Measurements from ENCODE around the gene SVOPL. TPM values are rescaled to one million over a fixed set of nuclear protein-coding genes. Genes with fewer than 3 reads are reported as not detected.

The SVOPL gene
- total RNA-seq, 1 experiment from 2014 or later: 1.1 TPM

DNA sequence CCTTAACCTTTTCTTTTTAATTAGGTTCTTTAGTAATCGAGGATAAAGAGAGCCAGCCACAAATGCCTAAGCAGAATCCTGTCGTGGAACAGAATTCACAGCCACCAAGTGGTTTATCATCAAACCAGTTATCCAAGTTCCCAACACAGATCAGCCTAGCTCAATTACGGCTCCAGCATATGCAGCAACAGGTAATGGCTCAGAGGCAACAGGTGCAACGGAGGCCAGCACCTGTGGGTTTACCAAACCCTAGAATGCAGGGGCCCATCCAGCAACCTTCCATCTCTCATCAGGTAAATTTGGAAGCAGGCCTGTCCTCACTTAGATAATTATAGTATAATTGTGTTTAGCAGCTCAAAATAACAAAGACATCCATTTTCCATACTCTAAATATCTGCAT, 146.5 kb downstream of the SVOPL start:
- TF ChIP-seq, protein P1, sequence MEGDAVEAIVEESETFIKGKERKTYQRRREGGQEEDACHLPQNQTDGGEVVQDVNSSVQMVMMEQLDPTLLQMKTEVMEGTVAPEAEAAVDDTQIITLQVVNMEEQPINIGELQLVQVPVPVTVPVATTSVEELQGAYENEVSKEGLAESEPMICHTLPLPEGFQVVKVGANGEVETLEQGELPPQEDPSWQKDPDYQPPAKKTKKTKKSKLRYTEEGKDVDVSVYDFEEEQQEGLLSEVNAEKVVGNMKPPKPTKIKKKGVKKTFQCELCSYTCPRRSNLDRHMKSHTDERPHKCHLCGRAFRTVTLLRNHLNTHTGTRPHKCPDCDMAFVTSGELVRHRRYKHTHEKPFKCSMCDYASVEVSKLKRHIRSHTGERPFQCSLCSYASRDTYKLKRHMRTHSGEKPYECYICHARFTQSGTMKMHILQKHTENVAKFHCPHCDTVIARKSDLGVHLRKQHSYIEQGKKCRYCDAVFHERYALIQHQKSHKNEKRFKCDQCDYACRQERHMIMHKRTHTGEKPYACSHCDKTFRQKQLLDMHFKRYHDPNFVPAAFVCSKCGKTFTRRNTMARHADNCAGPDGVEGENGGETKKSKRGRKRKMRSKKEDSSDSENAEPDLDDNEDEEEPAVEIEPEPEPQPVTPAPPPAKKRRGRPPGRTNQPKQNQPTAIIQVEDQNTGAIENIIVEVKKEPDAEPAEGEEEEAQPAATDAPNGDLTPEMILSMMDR (conservative IDR thresholded peaks at IDR 0.05): no peak
- H3K9ac ChIP-seq (ENCODE audit: extremely low read depth, insufficient read length, low read length): no peak overlapping the region
- no peak overlapping the region for H3K14ac ChIP-seq (ENCODE audit: insufficient read depth, low read length)
- H3K4me1 ChIP-seq (ENCODE audit: insufficient read depth, low read length): no peaks in the 10 kb centered on the region
- H3K27ac ChIP-seq (ENCODE audit: insufficient read length, low read depth, low read length): no peak overlapping the region
- H3K36me3 Mint-ChIP-seq (ENCODE audit: insufficient read depth in 1 of 3, low read depth in 3 of 3): peaks cover 94 to 99% (median 97%) of the 10 kb centered on the region in 3 experiments
- H4K5ac ChIP-seq (ENCODE audit: insufficient read length, low read depth, low read length): no peak overlapping the region
- no peak overlapping the region for H2AK5ac ChIP-seq (ENCODE audit: insufficient read length, low read length)
- no peak overlapping the region for H3T11ph ChIP-seq (ENCODE audit: low read length)
- no peak overlapping the region for H4K91ac ChIP-seq (ENCODE audit: insufficient read length, low read depth, low read length)
- no peaks in the 10 kb centered on the region for H3K23me2 ChIP-seq (ENCODE audit: insufficient read length, low read depth, low read length, poor library complexity, severe bottlenecking)
- H4K20me1 ChIP-seq (ENCODE audit: control insufficient read depth, insufficient read depth, insufficient read length): no peaks in the 10 kb centered on the region
- no peaks in the 10 kb centered on the region for H3K27me3 ChIP-seq (ENCODE audit: insufficient read depth, low read length)
- no peak for DNase-seq
- H3K9me3 Mint-ChIP-seq: peaks cover 27 to 34% of the 10 kb centered on the region in 2 experiments
- no peak overlapping the region for H3K27ac Mint-ChIP-seq
- peaks cover 5% of the 10 kb centered on the region; the same call in 1 of the 2 replicates for H3K27me3 Mint-ChIP-seq (ENCODE audit: low read depth)
- H3K79me1 ChIP-seq (ENCODE audit: insufficient read depth, low read depth, low read length, poor library complexity, severe bottlenecking): peaks cover 7% of the 10 kb centered on the region
- H3K56ac ChIP-seq (ENCODE audit: insufficient read length, low read depth, low read length): no peak overlapping the region
- H2BK20ac ChIP-seq (ENCODE audit: low read depth, low read length, poor library complexity, severe bottlenecking): no peak overlapping the region
- no peak overlapping the region for H4K8ac ChIP-seq (replicated peaks; ENCODE audit: insufficient read length, low read depth, low read length)
- no peak overlapping the region for H3K4ac ChIP-seq (ENCODE audit: low read depth, low read length)
- 0 out of 4 replicates have a peak, but pooled peaks cover 0 to 3% of the 10 kb centered on the region in 2 experiments for H3K4me1 Mint-ChIP-seq
- no peak overlapping the region for H3K4me3 Mint-ChIP-seq
- H3K9me3 ChIP-seq (ENCODE audit: control insufficient read depth, low read depth, low read length): peaks cover 34% of the 10 kb centered on the region
- no peak overlapping the region for H2AFZ ChIP-seq (ENCODE audit: low read length)
- H3K18ac ChIP-seq (ENCODE audit: insufficient read length, low read depth, low read length): no peak overlapping the region
- no peak overlapping the region for H2BK12ac ChIP-seq (ENCODE audit: insufficient read length, low read depth, low read length)
- no CpG with 5 or more reads among the region's 4 CpGs for WGBS (ENCODE audit: extremely low coverage, insufficient read length, low lambda C conversion rate)
- H3K79me2 ChIP-seq (ENCODE audit: insufficient read depth, low read length): no peaks in the 10 kb centered on the region
- H2BK15ac ChIP-seq (ENCODE audit: low read depth, low read length): no peak overlapping the region
- H3K23ac ChIP-seq (ENCODE audit: insufficient read length, low read depth, low read length): no peak overlapping the region
- H2BK120ac ChIP-seq (ENCODE audit: low read depth, low read length, poor library complexity, severe bottlenecking): no peak overlapping the region
- no peak overlapping the region for H2BK5ac ChIP-seq (ENCODE audit: insufficient read length, low read length)
- no peak overlapping the region for H3K4me2 ChIP-seq (ENCODE audit: insufficient read depth, insufficient read length, low read length)
